GM21717 (cell line): ENCODE results near the gene PADI4.
"Not testable (repeated sequence)": the region's sequence is repeated elsewhere in the genome, so short reads cannot be mapped to it uniquely, and the experiment has no call there.

Source experiments
- ATAC-seq: cut with Tn5 transposase; IDR thresholded peaks from one replicate; pipeline ENCODE4 v1.9.1; 2021; ENCODE audit warnings: mild to moderate bottlenecking, moderate library complexity; ENCODE audit not compliant: unreplicated experiment

Gene PADI4

GRCh38 chr1:17375651-17376050 is 67.7 kb downstream of the PADI4 start:
- ATAC-seq, result no peak

GRCh38 chr1:17377325-17377953 is 69.4 kb downstream of the PADI4 start:
- no peak for ATAC-seq

GRCh38 chr1:17381161-17381560 is 73.2 kb downstream of the PADI4 start:
- ATAC-seq, result no peak

GRCh38 chr1:17392199-17392740 is 84.3 kb downstream of the PADI4 start:
- no peak for ATAC-seq

GRCh38 chr1:17393230-17393629 is 85.2 kb downstream of the PADI4 start:
- no peak for ATAC-seq

GRCh38 chr1:17397910-17398695 is 90.1 kb downstream of the PADI4 start:
- ATAC-seq, result no peak

GRCh38 chr1:17400725-17401341 is 92.8 kb downstream of the PADI4 start:
- no peak for ATAC-seq

- ATAC-seq, result no peak
Measured at GRCh38 chr1:17401841-17402240, 93.8 kb downstream of the PADI4 start.

- ATAC-seq, result no peak
Measured at GRCh38 chr1:17403081-17403480, 95.1 kb downstream of the PADI4 start.

GRCh38 chr1:17404034-17404684 is 96.2 kb downstream of the PADI4 start:
- ATAC-seq, result no peak

GRCh38 chr1:17404820-17405219 is 96.8 kb downstream of the PADI4 start:
- no peak for ATAC-seq

GRCh38 chr1:17405898-17406759 is 98.1 kb downstream of the PADI4 start:
- no peak for ATAC-seq

GRCh38 chr1:17406760-17407475 is 98.9 kb downstream of the PADI4 start:
- not testable (repeated sequence) for ATAC-seq

GRCh38 chr1:17407786-17408514 is 100.0 kb downstream of the PADI4 start:
- not testable (repeated sequence) for ATAC-seq

GRCh38 chr1:17409391-17409811 is 101.4 kb downstream of the PADI4 start:
- no peak for ATAC-seq

GRCh38 chr1:17412093-17412870 is 104.3 kb downstream of the PADI4 start:
- no peak for ATAC-seq
